Measurements from ENCODE around the gene KIF26A.
A peak's percentile ranks its signal among the peaks of the same experiment; 100 is the strongest.

Gene KIF26A

GRCh38 chr14:104150136-104151025 is 12.0 kb downstream of the KIF26A start (continued):
- TF ChIP-seq HOXC10 (CRISPR knock-in tag; IDR thresholded peaks at IDR 0.05) (0 out of 2 replicates have a peak, but pooled peaks have one; percentile 42), ZBTB17 (tag by site-specific recombination; IDR thresholded peaks at IDR 0.05) (peak; percentile 9; the same call in 1 of the 2 replicates), CTCF (tag by site-specific recombination; IDR thresholded peaks at IDR 0.05) (peak; percentile 44; the same call in 1 of the 2 replicates), SP7 (tag by site-specific recombination; IDR thresholded peaks at IDR 0.05) (peak; percentile 54), PATZ1 (tag by site-specific recombination; IDR thresholded peaks at IDR 0.05) (peak; percentile 77; the same call in 1 of the 2 replicates), ZNF394 (tag by site-specific recombination; IDR thresholded peaks at IDR 0.05; ENCODE audit: borderline replicate concordance) (peak; percentile 24; the same call in 1 of the 2 replicates)

GRCh38 chr14:104151026-104151381 is 12.6 kb downstream of the KIF26A start:
- ChIA-PET POLR2A (no interaction called here), CTCF (interaction anchor here (0.6 to 0.7 kb wide), 2 partner anchors 358 to 487 kb away, joined by 3 read pairs; no protein-coding TSS in a partner anchor)
- no peak overlapping the region for H3K27ac ChIP-seq (ENCODE audit: extremely low read depth, low read depth, low read length)
- no peak overlapping the region for H3K4me3 ChIP-seq (ENCODE audit: low read depth, low read length)
- H3K4me1 ChIP-seq (ENCODE audit: control insufficient read depth, insufficient read depth, low read length), result peaks cover 11% of the 10 kb centered on the region
- peaks cover 0 to 17% of the 10 kb centered on the region in 2 experiments; a peak in 1 of 3 replicates for H3K36me3 ChIP-seq (ENCODE audit: control insufficient read depth in 2 of 2, insufficient read depth in 1 of 2, low read length in 2 of 2)
- no peaks in the 10 kb centered on the region for H3K9me3 ChIP-seq (ENCODE audit: control insufficient read depth, insufficient read depth, low read depth, low read length)
- TF ChIP-seq ZNF280D (tag by site-specific recombination; IDR thresholded peaks at IDR 0.05) (no peak), ZSCAN30 (tag by site-specific recombination; IDR thresholded peaks at IDR 0.05) (no peak), HOXC10 (CRISPR knock-in tag; IDR thresholded peaks at IDR 0.05) (no peak), ZNF621 (tag by site-specific recombination; IDR thresholded peaks at IDR 0.05) (no peak), ZNF549 (tag by site-specific recombination; IDR thresholded peaks at IDR 0.05) (no peak), HIC1 (tag by site-specific recombination; IDR thresholded peaks at IDR 0.05) (no peak), ZNF214 (tag by site-specific recombination; IDR thresholded peaks at IDR 0.05; ENCODE audit: borderline replicate concordance) (no peak), ZNF302 (tag by site-specific recombination; IDR thresholded peaks at IDR 0.05; ENCODE audit: low read depth) (no peak), ZBTB1 (tag by site-specific recombination; IDR thresholded peaks at IDR 0.05) (no peak), ZNF398 (tag by site-specific recombination; IDR thresholded peaks at IDR 0.05) (no peak), EGR2 (tag by site-specific recombination; IDR thresholded peaks at IDR 0.05; ENCODE audit: low read depth) (no peak), ZNF211 (tag by site-specific recombination; IDR thresholded peaks at IDR 0.05; ENCODE audit: low read depth) (no peak), PRDM4 (tag by site-specific recombination; IDR thresholded peaks at IDR 0.05) (no peak)

Measured in HEK293 (cell line).